Small intestine (tissue), 7 donors: Measurements from ENCODE around the gene MMD2. TPM values are rescaled to one million over a fixed set of nuclear protein-coding genes. Genes with fewer than 3 reads are reported as not detected.

Experiments
- DNase-seq, 2 donors: peaks; one replicate each; pipeline versions ENCODE4 v3.0.0 to v3.0.0-alpha.2; 2013
- FAIRE-seq: peaks from 2 replicates; lab custom pipeline; 2012; peaks lifted over from hg19 to GRCh38; lab: Jason Lieb, UNC
- H3K27ac ChIP-seq, 3 donors: one replicate each; pipeline ENCODE4 v1.5.1; 2013; ENCODE audit warnings: low read length in 2 of 3, mild to moderate bottlenecking in 2 of 3, control low read depth in 1 of 3, inconsistent platforms in 1 of 3, low read depth in 1 of 3, moderate library complexity in 1 of 3
- H3K27me3 ChIP-seq, 3 donors: one replicate each; pipeline ENCODE4 v1.6.1; 2013; ENCODE audit warnings: low read length in 3 of 3, inconsistent platforms in 1 of 3; ENCODE audit not compliant: control insufficient read depth in 3 of 3, insufficient read depth in 3 of 3
- H3K36me3 ChIP-seq, 3 donors: one replicate each; pipeline ENCODE4 v1.6.1; 2013; ENCODE audit warnings: low read length in 3 of 3, inconsistent platforms in 1 of 3, low read depth in 1 of 3, mild to moderate bottlenecking in 1 of 3, moderate library complexity in 1 of 3; ENCODE audit not compliant: control insufficient read depth in 3 of 3, insufficient read depth in 2 of 3
- H3K4me1 ChIP-seq, 3 donors: one replicate each; pipeline ENCODE4 v1.6.1; 2013; ENCODE audit warnings: low read length in 2 of 3, inconsistent platforms in 1 of 3, low read depth in 1 of 3, mild to moderate bottlenecking in 1 of 3, moderate library complexity in 1 of 3; ENCODE audit not compliant: control insufficient read depth in 3 of 3, insufficient read depth in 2 of 3
- H3K4me3 ChIP-seq, 3 donors: one replicate each; pipeline ENCODE4 v1.5.1; 2013; ENCODE audit warnings: low read length in 3 of 3, control low read depth in 1 of 3, inconsistent platforms in 1 of 3, low read depth in 1 of 3, mild to moderate bottlenecking in 1 of 3, moderate library complexity in 1 of 3
- H3K9me3 ChIP-seq, 2 donors: one replicate each; pipeline ENCODE4 v1.6.1; 2013; ENCODE audit warnings: low read depth in 1 of 2, low read length in 1 of 2; ENCODE audit not compliant: control insufficient read depth in 2 of 2, insufficient read depth in 1 of 2
- WGBS, 3 donors: extraction: QIAGEN DNeasy Blood & Tissue Kit; methylation state at CpG; one replicate each; pipeline ENCODE4 v1.1.7; 2013; 5-methylcytosine and 5-hydroxymethylcytosine counted together
- polyA plus RNA-seq, 4 donors: library from polyadenylated mRNA; stranded (reverse) in 3 of 4; unstranded in 1 of 4; fragments of 200-250 nt in 3 of 4; fragments of 120-200 nt in 1 of 4; gene quantifications; one replicate each; pipeline versions ENCODE4 v1.2.1 to v1.2.3, GENCODE V29; 2013
- donor health status: healthy with polysubstance abuse.
- donor health status: control.
- donor health status: control.
- donor health status: Bipolar disorder and iron deficiency.
- donor health status: healthy.

MMD2 gene
- polyA plus RNA-seq, 4 donors, result 0.12 TPM; not detected in 3

- H3K9me3 ChIP-seq, result no peaks in the 10 kb centered on the region
- 92 to 97% (median 95%) methylated on average over 18 of the region's 18 CpGs for WGBS, 3 donors
- no peak for DNase-seq
Observed at GRCh38 chr7:4876586-4876985, 82.4 kb downstream of the MMD2 start.

GRCh38 chr7:4875391-4875790, 83.6 kb downstream of the MMD2 start:
- Histone ChIP-seq H3K36me3 (peaks cover 0 to 2% (median 0%) of the 10 kb centered on the region in 3 donors), H3K4me3 (no peak overlapping the region)

More at GRCh38 chr7:4876586-4876985, 82.4 kb downstream of the MMD2 start:
- no peak for FAIRE-seq
- H3K4me3 ChIP-seq, result no peak overlapping the region
- H3K27ac ChIP-seq, result no peak overlapping the region
- H3K36me3 ChIP-seq, result peaks cover 0 to 2% (median 0%) of the 10 kb centered on the region in 3 donors
- no peaks in the 10 kb centered on the region for H3K4me1 ChIP-seq
- no peaks in the 10 kb centered on the region for H3K27me3 ChIP-seq

GRCh38 chr7:4873071-4873944, 85.7 kb downstream of the MMD2 start:
- Histone ChIP-seq H3K4me1 (no peaks in the 10 kb centered on the region), H3K27ac (no peak overlapping the region), H3K9me3 (peaks cover 0 to 4% of the 10 kb centered on the region in 2 donors), H3K36me3 (peaks cover 0 to 2% (median 0%) of the 10 kb centered on the region in 3 donors), H3K27me3 (no peaks in the 10 kb centered on the region), H3K4me3 (no peak overlapping the region)
- FAIRE-seq (no peak), DNase-seq (no peak)
- WGBS, 3 donors, result 82 to 84% (median 83%) methylated on average over 31 of the region's 31 CpGs

More at GRCh38 chr7:4875391-4875790, 83.6 kb downstream of the MMD2 start:
- WGBS, 3 donors, result 86 to 94% (median 93%) methylated on average over 15 of the region's 15 CpGs
- Histone ChIP-seq H3K27me3 (no peaks in the 10 kb centered on the region), H3K27ac (no peak overlapping the region), H3K4me1 (no peaks in the 10 kb centered on the region), H3K9me3 (no peaks in the 10 kb centered on the region)
- no peak for DNase-seq
- no peak for FAIRE-seq

- no peaks in the 10 kb centered on the region for H3K27me3 ChIP-seq
- H3K4me3 ChIP-seq, result no peak overlapping the region
- WGBS, 3 donors, result 68 to 76% (median 73%) methylated on average over 19 of the region's 19 CpGs
- no peaks in the 10 kb centered on the region for H3K4me1 ChIP-seq
- H3K27ac ChIP-seq, result no peak overlapping the region
- FAIRE-seq, result no peak
- peaks cover 0 to 2% (median 0%) of the 10 kb centered on the region in 3 donors for H3K36me3 ChIP-seq
- DNase-seq, result no peak
- H3K9me3 ChIP-seq, result peaks cover 0 to 5% of the 10 kb centered on the region in 2 donors
Observed at GRCh38 chr7:4871930-4872675, 86.9 kb downstream of the MMD2 start.

- H3K4me3 ChIP-seq, result no peak overlapping the region
- H3K4me1 ChIP-seq, result no peaks in the 10 kb centered on the region
- no peaks in the 10 kb centered on the region for H3K27me3 ChIP-seq
- peaks cover 0 to 5% of the 10 kb centered on the region in 2 donors for H3K9me3 ChIP-seq
- no peak overlapping the region for H3K27ac ChIP-seq
- DNase-seq (no peak), FAIRE-seq (no peak)
- 66 to 81% (median 74%) methylated on average over 23 of the region's 23 CpGs for WGBS, 3 donors
- H3K36me3 ChIP-seq, result no peaks in the 10 kb centered on the region
Observed at GRCh38 chr7:4871056-4871680, 87.8 kb downstream of the MMD2 start.

GRCh38 chr7:4868493-4868892, 90.5 kb downstream of the MMD2 start:
- no peak for FAIRE-seq
- H3K4me1 ChIP-seq, result no peaks in the 10 kb centered on the region
- H3K27me3 ChIP-seq, result no peaks in the 10 kb centered on the region
- no peak overlapping the region for H3K4me3 ChIP-seq
- peaks cover 0 to 5% of the 10 kb centered on the region in 2 donors for H3K9me3 ChIP-seq
- 80 to 92% (median 83%) methylated on average over 5 of the region's 5 CpGs for WGBS, 3 donors
- no peak overlapping the region for H3K27ac ChIP-seq
- no peaks in the 10 kb centered on the region for H3K36me3 ChIP-seq
- DNase-seq, result no peak

- Histone ChIP-seq H3K4me3 (no peak overlapping the region), H3K27ac (no peak overlapping the region), H3K4me1 (no peaks in the 10 kb centered on the region), H3K36me3 (no peaks in the 10 kb centered on the region), H3K9me3 (peaks cover 0 to 5% of the 10 kb centered on the region in 2 donors), H3K27me3 (peaks cover 0 to 6% (median 0%) of the 10 kb centered on the region in 3 donors)
- DNase-seq (no peak), FAIRE-seq (no peak)
- 72 to 78% (median 73%) methylated on average over 9 of the region's 9 CpGs for WGBS, 3 donors
Observed at GRCh38 chr7:4866528-4867496, 92.2 kb downstream of the MMD2 start.
